Non-pigmented ciliary epithelial cell (primary cell): Measurements from ENCODE around the gene TBC1D20.

ENCODE experiments used
- DNase-seq: peaks from one replicate; pipeline ENCODE4 v3.0.0-alpha.2; 2010; ENCODE audit warnings: low read depth

TBC1D20 gene

GRCh38 chr20:438571-439469 is 23.5 kb downstream of the TBC1D20 start:
- DNase-seq: no peak

GRCh38 chr20:437787-438486 is 24.4 kb downstream of the TBC1D20 start:
- no peak for DNase-seq

GRCh38 chr20:436476-436875 is 25.9 kb downstream of the TBC1D20 start:
- no peak for DNase-seq

- no peak for DNase-seq
Observed at GRCh38 chr20:435558-435957, 26.8 kb downstream of the TBC1D20 start.

GRCh38 chr20:434661-435419 is 27.5 kb downstream of the TBC1D20 start:
- DNase-seq: no peak

- no peak for DNase-seq
Observed at GRCh38 chr20:434221-434620, 28.1 kb downstream of the TBC1D20 start.

GRCh38 chr20:433300-433975 is 28.9 kb downstream of the TBC1D20 start:
- DNase-seq: no peak

GRCh38 chr20:432677-433299 is 29.5 kb downstream of the TBC1D20 start:
- no peak for DNase-seq

GRCh38 chr20:432208-432607 is 30.1 kb downstream of the TBC1D20 start:
- DNase-seq: no peak

- no peak for DNase-seq
Observed at GRCh38 chr20:431012-431904, 31.1 kb downstream of the TBC1D20 start.

GRCh38 chr20:430091-430999 is 32.0 kb downstream of the TBC1D20 start:
- no peak for DNase-seq

GRCh38 chr20:428658-429200 is 33.6 kb downstream of the TBC1D20 start:
- no peak for DNase-seq

GRCh38 chr20:427849-428657 is 34.3 kb downstream of the TBC1D20 start:
- DNase-seq: no peak

GRCh38 chr20:427401-427800 is 34.9 kb downstream of the TBC1D20 start:
- DNase-seq: no peak

GRCh38 chr20:426566-426965 is 35.8 kb downstream of the TBC1D20 start:
- no peak for DNase-seq

- no peak for DNase-seq
Observed at GRCh38 chr20:421685-422250, 40.6 kb downstream of the TBC1D20 start.

- DNase-seq: no peak
Observed at GRCh38 chr20:420721-421574, 41.4 kb downstream of the TBC1D20 start.
